SK-N-SH (cell line): ENCODE results near the gene TRPV6. TPM values are rescaled to one million over a fixed set of nuclear protein-coding genes. Genes with fewer than 3 reads are reported as not detected.

Experiments
- CTCF ChIA-PET: fragments of 300-600, 350-600 bp; formaldehyde crosslinking; extraction: SDS; loops from one replicate; lab custom pipeline; 2021; lab: Yijun Ruan, JAX
- POLR2A ChIA-PET: fragments of 350-600 bp; sonication (Branson Sonifier 250); formaldehyde crosslinking; extraction: SDS; loops from one replicate; lab custom pipeline; 2020; ENCODE audit warnings: antibody characterized with exemption, inconsistent platforms; lab: Yijun Ruan, JAX
- DNase-seq: peaks from one replicate; pipeline ENCODE4 v3.0.0; 2012
- H2AFZ ChIP-seq: fragments of 200-600 bp; sonication (generic); 2 replicates; pipeline ENCODE4 v1.8.1; 2016; ENCODE audit warnings: antibody characterized with exemption, mild to moderate bottlenecking, low read depth
- H3F3A ChIP-seq: fragments of 200-600 bp; sonication (generic); replicated peaks from 2 replicates; pipeline ENCODE3; 2016; ENCODE audit warnings: antibody characterized with exemption, mild to moderate bottlenecking; ENCODE audit not compliant: insufficient read depth
- H3K27ac ChIP-seq, 2 experiments: fragments of 200-500 bp in 1 of 2; fragments of 200-600 bp in 1 of 2; sonication (Bioruptor generic) in 1 of 2; sonication (generic), shearing (Covaris generic) in 1 of 2; 2 replicates each; pipeline versions ENCODE4 v1.5.1 to v1.6.1; 2014 to 2016; ENCODE audit warnings: low read depth in 2 of 2, inconsistent platforms in 1 of 2, low read length in 1 of 2, mild to moderate bottlenecking in 1 of 2, mixed read lengths in 1 of 2
- H3K27me3 ChIP-seq: fragments of 200-600 bp; sonication (generic), shearing (Covaris generic); 2 replicates; pipeline ENCODE4 v1.6.1; 2016; ENCODE audit warnings: mixed run types; ENCODE audit not compliant: insufficient read depth
- H3K36me3 ChIP-seq, 2 experiments: fragments of 200-500 bp in 1 of 2; fragments of 200-600 bp in 1 of 2; sonication (Bioruptor generic) in 1 of 2; sonication (generic) in 1 of 2; replicated peaks in 1 of 2; 2 replicates each; pipeline versions ENCODE3 to v1.5.1; 2014 to 2016; ENCODE audit warnings: low read length in 1 of 2, mild to moderate bottlenecking in 1 of 2; ENCODE audit not compliant: insufficient read depth in 2 of 2, control insufficient read depth in 1 of 2
- H3K4me1 ChIP-seq, 2 experiments: fragments of 200-500 bp in 1 of 2; fragments of 200-600 bp in 1 of 2; sonication (Bioruptor generic) in 1 of 2; sonication (generic), shearing (Covaris generic) in 1 of 2; 2 replicates each; pipeline versions ENCODE4 v1.5.1 to v1.6.1; 2014 to 2016; ENCODE audit warnings: low read depth in 1 of 2, low read length in 1 of 2, mixed run types in 1 of 2; ENCODE audit not compliant: insufficient read depth in 2 of 2, control insufficient read depth in 1 of 2
- H3K4me2 ChIP-seq: fragments of 200-600 bp; sonication (generic), shearing (Covaris generic); 2 replicates; pipeline ENCODE4 v1.6.1; 2017; ENCODE audit warnings: mixed run types
- H3K4me3 ChIP-seq, 2 experiments: fragments of 200-500 bp in 1 of 2; fragments of 200-600 bp in 1 of 2; sonication (Bioruptor generic) in 1 of 2; sonication (generic), shearing (Covaris generic) in 1 of 2; 2 replicates each; pipeline versions ENCODE4 v1.5.1 to v1.8.1; 2014 to 2016; ENCODE audit warnings: low read depth in 2 of 2, inconsistent platforms in 1 of 2, low read length in 1 of 2, mild to moderate bottlenecking in 1 of 2, mixed read lengths in 1 of 2, moderate library complexity in 1 of 2
- H3K79me2 ChIP-seq: fragments of 200-600 bp; sonication (generic); 2 replicates; pipeline ENCODE4 v1.8.1; 2017; ENCODE audit warnings: mild to moderate bottlenecking; ENCODE audit not compliant: insufficient read depth
- H3K9ac ChIP-seq: fragments of 200-600 bp; sonication (generic); 2 replicates; pipeline ENCODE4 v1.6.1; 2017; ENCODE audit warnings: mixed run types
- H3K9me2 ChIP-seq: fragments of 200-600 bp; sonication (generic); 2 replicates; pipeline ENCODE4 v1.6.1; 2017; ENCODE audit warnings: mixed run types
- H3K9me3 ChIP-seq: fragments of 200-600 bp; sonication (generic); 2 replicates; pipeline ENCODE4 v1.6.1; 2017; ENCODE audit warnings: mixed run types, mild to moderate bottlenecking, moderate library complexity
- H4K20me1 ChIP-seq: fragments of 200-600 bp; sonication (generic); 2 replicates; pipeline ENCODE4 v1.6.1; 2017; ENCODE audit warnings: mild to moderate bottlenecking, mixed run types; ENCODE audit not compliant: insufficient read depth
- FOXM1 ChIP-seq: IDR thresholded peaks from 2 replicates; pipeline ENCODE4 v1.4.0; 2012; ENCODE audit warnings: low read depth, mild to moderate bottlenecking
- GABPA ChIP-seq: IDR thresholded peaks from 2 replicates; pipeline ENCODE4 v1.4.0; 2012; ENCODE audit warnings: low read depth, mild to moderate bottlenecking
- GATA2 ChIP-seq: sonication (generic); formaldehyde crosslinking; IDR thresholded peaks from 2 replicates; pipeline ENCODE4 v1.5.0; 2020; ENCODE audit warnings: mild to moderate bottlenecking, missing genetic modification reagents
- JUND ChIP-seq: IDR thresholded peaks from 2 replicates; pipeline ENCODE4 v1.4.0; 2012
- MEF2A ChIP-seq: IDR thresholded peaks from 2 replicates; pipeline ENCODE4 v1.4.0; 2012; ENCODE audit warnings: low read depth, borderline replicate concordance
- MXI1 ChIP-seq: IDR thresholded peaks from 2 replicates; pipeline ENCODE4 v1.6.1; 2012; ENCODE audit warnings: mild to moderate bottlenecking, low read depth, low read length, improper control_type of control experiment
- RFX5 ChIP-seq: IDR thresholded peaks from 2 replicates; pipeline ENCODE4 v1.6.1; 2012; ENCODE audit warnings: mild to moderate bottlenecking, improper control_type of control experiment, low read length
- SIN3A ChIP-seq: IDR thresholded peaks from 2 replicates; pipeline ENCODE4 v1.6.1; 2012; ENCODE audit warnings: low read depth, mild to moderate bottlenecking, low read length, moderate library complexity, borderline replicate concordance
- SMC3 ChIP-seq: IDR thresholded peaks from 2 replicates; pipeline ENCODE4 v1.6.1; 2012; ENCODE audit warnings: low read depth, low read length, improper control_type of control experiment
- TEAD4 ChIP-seq: IDR thresholded peaks from 2 replicates; pipeline ENCODE4 v1.4.0; 2012; ENCODE audit warnings: mild to moderate bottlenecking, borderline replicate concordance; ENCODE audit not compliant: insufficient read depth
- YY1 ChIP-seq: IDR thresholded peaks from 2 replicates; pipeline ENCODE4 v1.4.0; 2012; ENCODE audit warnings: low read depth, mild to moderate bottlenecking
- WGBS: methylation state at CpG from one replicate; pipeline ENCODE4 v1.1.6; 2017; ENCODE audit warnings: low lambda C conversion rate; 5-methylcytosine and 5-hydroxymethylcytosine counted together
- polyA plus RNA-seq, 3 experiments: library from polyadenylated mRNA; depleted of rRNA; stranded (reverse); fragments of >200 nt; gene quantifications; 2 replicates each; pipeline ENCODE4 v1.2.3, GENCODE V29; 2012
- TF ChIP-seq, protein P1 (sequence below): fragments of 200-600 bp; sonication (generic); IDR thresholded peaks from 2 replicates; pipeline ENCODE4 v1.6.1; 2017; ENCODE audit warnings: antibody characterized with exemption, mild to moderate bottlenecking, moderate library complexity
- TF ChIP-seq, protein P2 (sequence below): IDR thresholded peaks from 2 replicates; pipeline ENCODE4 v1.6.1; 2012; ENCODE audit warnings: mild to moderate bottlenecking, low read depth, low read length, moderate library complexity

TRPV6 gene
- polyA plus RNA-seq, 1 of the 3 experiments (the other 2 are of a cell fraction): not detected

DNA sequence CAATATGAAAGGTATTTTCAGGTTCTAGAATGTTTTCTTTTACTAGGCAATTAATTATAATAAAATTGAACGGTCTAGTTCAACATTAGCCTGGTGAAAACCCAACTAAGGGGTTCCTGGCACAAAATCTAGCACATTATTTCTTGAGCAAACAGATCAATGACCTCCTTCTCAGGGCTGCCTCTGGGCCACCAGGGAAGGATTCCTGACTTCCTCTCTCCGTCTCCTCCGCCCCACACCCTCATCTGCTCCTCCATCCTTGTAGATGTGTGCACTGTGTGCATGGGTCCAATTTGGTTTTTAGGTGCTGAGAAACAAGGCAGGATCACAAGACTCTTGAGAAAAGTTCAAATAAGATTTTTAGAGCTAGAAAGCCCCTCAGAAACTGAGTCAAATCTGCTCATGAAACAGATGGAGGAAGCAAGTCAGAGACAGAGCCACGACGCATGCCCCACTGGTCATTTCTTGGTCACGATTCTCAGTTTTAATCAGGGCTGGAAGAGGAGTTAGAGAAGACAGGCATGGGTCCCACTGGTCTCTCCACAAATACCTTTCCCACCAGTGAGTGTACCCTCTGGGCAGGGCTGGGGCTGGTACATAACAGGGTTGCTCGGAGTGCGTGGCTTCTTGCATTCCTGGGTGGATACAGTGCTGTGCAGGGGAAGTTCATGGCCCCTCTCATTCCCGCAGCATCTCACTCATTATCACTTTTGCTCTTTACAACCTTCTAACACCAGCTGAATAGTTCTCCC lies 3.8 kb downstream of the TRPV6 start:
- Histone ChIP-seq H3K4me1 (no peaks in the 10 kb centered on the region), H3K36me3 (no peaks in the 10 kb centered on the region), H3K4me2 (no peak overlapping the region), H3K9ac (no peak overlapping the region), H3K4me3 (no peak overlapping the region), H3K9me2 (no peaks in the 10 kb centered on the region), H2AFZ (no peak overlapping the region), H4K20me1 (no peaks in the 10 kb centered on the region), H3K9me3 (no peaks in the 10 kb centered on the region), H3F3A (no peaks in the 10 kb centered on the region), H3K27ac (no peak overlapping the region), H3K27me3 (peaks cover 75% of the 10 kb centered on the region), H3K79me2 (no peaks in the 10 kb centered on the region)
- TF ChIP-seq GABPA: no peak
- no peak for TF ChIP-seq SIN3A
- TF ChIP-seq MEF2A: no peak
- no peak for TF ChIP-seq MXI1
- no peak for TF ChIP-seq FOXM1
- TF ChIP-seq JUND: no peak
- TF ChIP-seq TEAD4: no peak
- no peak for TF ChIP-seq GATA2 (CRISPR knock-in tag)
- TF ChIP-seq, protein P1, sequence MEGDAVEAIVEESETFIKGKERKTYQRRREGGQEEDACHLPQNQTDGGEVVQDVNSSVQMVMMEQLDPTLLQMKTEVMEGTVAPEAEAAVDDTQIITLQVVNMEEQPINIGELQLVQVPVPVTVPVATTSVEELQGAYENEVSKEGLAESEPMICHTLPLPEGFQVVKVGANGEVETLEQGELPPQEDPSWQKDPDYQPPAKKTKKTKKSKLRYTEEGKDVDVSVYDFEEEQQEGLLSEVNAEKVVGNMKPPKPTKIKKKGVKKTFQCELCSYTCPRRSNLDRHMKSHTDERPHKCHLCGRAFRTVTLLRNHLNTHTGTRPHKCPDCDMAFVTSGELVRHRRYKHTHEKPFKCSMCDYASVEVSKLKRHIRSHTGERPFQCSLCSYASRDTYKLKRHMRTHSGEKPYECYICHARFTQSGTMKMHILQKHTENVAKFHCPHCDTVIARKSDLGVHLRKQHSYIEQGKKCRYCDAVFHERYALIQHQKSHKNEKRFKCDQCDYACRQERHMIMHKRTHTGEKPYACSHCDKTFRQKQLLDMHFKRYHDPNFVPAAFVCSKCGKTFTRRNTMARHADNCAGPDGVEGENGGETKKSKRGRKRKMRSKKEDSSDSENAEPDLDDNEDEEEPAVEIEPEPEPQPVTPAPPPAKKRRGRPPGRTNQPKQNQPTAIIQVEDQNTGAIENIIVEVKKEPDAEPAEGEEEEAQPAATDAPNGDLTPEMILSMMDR: no peak
- TF ChIP-seq YY1: no peak
- no peak for TF ChIP-seq SMC3
- TF ChIP-seq, protein P2, sequence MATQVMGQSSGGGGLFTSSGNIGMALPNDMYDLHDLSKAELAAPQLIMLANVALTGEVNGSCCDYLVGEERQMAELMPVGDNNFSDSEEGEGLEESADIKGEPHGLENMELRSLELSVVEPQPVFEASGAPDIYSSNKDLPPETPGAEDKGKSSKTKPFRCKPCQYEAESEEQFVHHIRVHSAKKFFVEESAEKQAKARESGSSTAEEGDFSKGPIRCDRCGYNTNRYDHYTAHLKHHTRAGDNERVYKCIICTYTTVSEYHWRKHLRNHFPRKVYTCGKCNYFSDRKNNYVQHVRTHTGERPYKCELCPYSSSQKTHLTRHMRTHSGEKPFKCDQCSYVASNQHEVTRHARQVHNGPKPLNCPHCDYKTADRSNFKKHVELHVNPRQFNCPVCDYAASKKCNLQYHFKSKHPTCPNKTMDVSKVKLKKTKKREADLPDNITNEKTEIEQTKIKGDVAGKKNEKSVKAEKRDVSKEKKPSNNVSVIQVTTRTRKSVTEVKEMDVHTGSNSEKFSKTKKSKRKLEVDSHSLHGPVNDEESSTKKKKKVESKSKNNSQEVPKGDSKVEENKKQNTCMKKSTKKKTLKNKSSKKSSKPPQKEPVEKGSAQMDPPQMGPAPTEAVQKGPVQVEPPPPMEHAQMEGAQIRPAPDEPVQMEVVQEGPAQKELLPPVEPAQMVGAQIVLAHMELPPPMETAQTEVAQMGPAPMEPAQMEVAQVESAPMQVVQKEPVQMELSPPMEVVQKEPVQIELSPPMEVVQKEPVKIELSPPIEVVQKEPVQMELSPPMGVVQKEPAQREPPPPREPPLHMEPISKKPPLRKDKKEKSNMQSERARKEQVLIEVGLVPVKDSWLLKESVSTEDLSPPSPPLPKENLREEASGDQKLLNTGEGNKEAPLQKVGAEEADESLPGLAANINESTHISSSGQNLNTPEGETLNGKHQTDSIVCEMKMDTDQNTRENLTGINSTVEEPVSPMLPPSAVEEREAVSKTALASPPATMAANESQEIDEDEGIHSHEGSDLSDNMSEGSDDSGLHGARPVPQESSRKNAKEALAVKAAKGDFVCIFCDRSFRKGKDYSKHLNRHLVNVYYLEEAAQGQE: no peak
- TF ChIP-seq RFX5: no peak
- WGBS: 59% methylated on average over 9 of the region's 9 CpGs
- CTCF ChIA-PET: interaction anchor here (0.6 to 10.7 kb wide), 15 partner anchors 14 to 445 kb away, joined by 3 to 120 read pairs (median 3); partner anchors contain the start of gene EPHB6
- POLR2A ChIA-PET: no interaction called here
- DNase-seq: no peak
